Karpas-422 (cell line): ENCODE results near the gene CYP1A1. TPM values are rescaled to one million over a fixed set of nuclear protein-coding genes. Genes with fewer than 3 reads are reported as not detected.

Experiments
- DNase-seq: peaks from one replicate; pipeline ENCODE4 v3.0.0-alpha.2; 2015
- H2AFZ ChIP-seq: fragments of 200-600 bp; sonication (generic); 2 replicates; pipeline ENCODE4 v1.6.1; 2014; ENCODE audit warnings: antibody characterized with exemption, low read length, mixed read lengths
- H3K27ac ChIP-seq: fragments of 200-600 bp; sonication (generic); 2 replicates; pipeline ENCODE4 v1.5.1; 2014; ENCODE audit warnings: mild to moderate bottlenecking, low read length, moderate library complexity
- H3K27me3 ChIP-seq: fragments of 200-600 bp; sonication (generic); 2 replicates; pipeline ENCODE4 v1.6.1; 2014; ENCODE audit warnings: low read length, mixed read lengths
- H3K36me3 ChIP-seq: fragments of 200-600 bp; sonication (generic); 2 replicates; pipeline ENCODE4 v1.6.1; 2014; ENCODE audit warnings: low read length, mixed read lengths; ENCODE audit not compliant: insufficient read depth
- H3K4me1 ChIP-seq: fragments of 200-600 bp; sonication (generic); 2 replicates; pipeline ENCODE4 v1.6.1; 2014; ENCODE audit warnings: mild to moderate bottlenecking, low read length, mixed read lengths
- H3K4me2 ChIP-seq: fragments of 200-600 bp; sonication (generic); 2 replicates; pipeline ENCODE4 v1.6.1; 2014; ENCODE audit warnings: low read length, low read depth, mild to moderate bottlenecking; ENCODE audit not compliant: poor library complexity, severe bottlenecking
- H3K4me3 ChIP-seq: fragments of 200-600 bp; sonication (generic); 2 replicates; pipeline ENCODE4 v1.5.1; 2014; ENCODE audit warnings: mild to moderate bottlenecking, antibody characterized with exemption, low read length, mixed read lengths
- H3K79me2 ChIP-seq: fragments of 200-600 bp; sonication (generic); 2 replicates; pipeline ENCODE4 v1.6.1; 2014; ENCODE audit warnings: mild to moderate bottlenecking, low read length, mixed read lengths
- H3K9ac ChIP-seq: fragments of 200-600 bp; sonication (generic); 2 replicates; pipeline ENCODE4 v1.6.0; 2014; ENCODE audit warnings: low read length
- H3K9me2 ChIP-seq: fragments of 200-600 bp; sonication (generic), shearing (Covaris generic); replicated peaks from 2 replicates; pipeline ENCODE4 v1.6.0; 2014; ENCODE audit warnings: mild to moderate bottlenecking, low read length, moderate library complexity; ENCODE audit not compliant: insufficient read depth
- H3K9me3 ChIP-seq: fragments of 300-700, 200-600 bp; sonication (generic); 2 replicates; pipeline ENCODE4 v1.6.1; 2014; ENCODE audit warnings: low read length, mixed read lengths
- H4K20me1 ChIP-seq: fragments of 200-600 bp; sonication (generic); 2 replicates; pipeline ENCODE4 v1.6.1; 2014; ENCODE audit warnings: mild to moderate bottlenecking, antibody characterized with exemption, low read length, low read depth; ENCODE audit not compliant: insufficient read depth
- total RNA-seq: library from RNA; depleted of rRNA; stranded (reverse); fragments of >200 nt; shearing (Covaris generic); gene quantifications from 2 replicates; pipeline ENCODE4 v1.2.3, GENCODE V29; 2014; ENCODE audit warnings: low replicate concordance

The CYP1A1 gene
- total RNA-seq, 1 experiment from 2014 or later = not detected

GRCh38 chr15:74723187-74723586, 2.1 kb downstream of the CYP1A1 start:
- Histone ChIP-seq H3K27me3 (no peaks in the 10 kb centered on the region), H4K20me1 (no peaks in the 10 kb centered on the region; the same call in 1 of the 2 replicates), H3K9me2 (no peaks in the 10 kb centered on the region), H3K9me3 (no peaks in the 10 kb centered on the region), H3K27ac (no peak overlapping the region), H2AFZ (no peak overlapping the region), H3K4me1 (no peaks in the 10 kb centered on the region), H3K4me3 (no peak overlapping the region), H3K79me2 (no peaks in the 10 kb centered on the region), H3K9ac (no peak overlapping the region), H3K4me2 (no peak overlapping the region), H3K36me3 (no peaks in the 10 kb centered on the region)
- no peak for DNase-seq

GRCh38 chr15:74722591-74722990, 2.7 kb downstream of the CYP1A1 start:
- Histone ChIP-seq H3K79me2 (no peaks in the 10 kb centered on the region), H3K9me2 (no peaks in the 10 kb centered on the region), H3K27me3 (no peaks in the 10 kb centered on the region), H3K4me2 (no peak overlapping the region), H3K9me3 (no peaks in the 10 kb centered on the region), H2AFZ (no peak overlapping the region), H3K4me1 (no peaks in the 10 kb centered on the region), H3K4me3 (no peak overlapping the region), H3K9ac (no peak overlapping the region), H3K27ac (no peak overlapping the region), H4K20me1 (no peaks in the 10 kb centered on the region; the same call in 1 of the 2 replicates), H3K36me3 (no peaks in the 10 kb centered on the region)
- DNase-seq = no peak

- H3K79me2 ChIP-seq = no peaks in the 10 kb centered on the region
- no peaks in the 10 kb centered on the region for H3K4me1 ChIP-seq
- H3K27me3 ChIP-seq = no peaks in the 10 kb centered on the region
- no peak for DNase-seq
- no peak overlapping the region for H3K27ac ChIP-seq
- H3K4me2 ChIP-seq = no peak overlapping the region
- H4K20me1 ChIP-seq = no peaks in the 10 kb centered on the region
- no peak overlapping the region for H3K4me3 ChIP-seq
- H3K9me2 ChIP-seq = no peaks in the 10 kb centered on the region
- H3K36me3 ChIP-seq = no peaks in the 10 kb centered on the region
- no peak overlapping the region for H3K9ac ChIP-seq
- H2AFZ ChIP-seq = no peak overlapping the region
- no peaks in the 10 kb centered on the region for H3K9me3 ChIP-seq
Observed at GRCh38 chr15:74716651-74717050, 8.7 kb downstream of the CYP1A1 start.

- Histone ChIP-seq H3K27ac (no peak overlapping the region), H2AFZ (no peak overlapping the region), H3K4me1 (no peaks in the 10 kb centered on the region), H3K9ac (no peak overlapping the region), H3K4me3 (no peak overlapping the region), H3K79me2 (no peaks in the 10 kb centered on the region), H3K9me3 (no peaks in the 10 kb centered on the region), H3K36me3 (no peaks in the 10 kb centered on the region), H3K27me3 (no peaks in the 10 kb centered on the region), H3K9me2 (no peaks in the 10 kb centered on the region), H4K20me1 (no peaks in the 10 kb centered on the region), H3K4me2 (no peak overlapping the region)
- DNase-seq = no peak
Observed at GRCh38 chr15:74712311-74712710, 13.0 kb downstream of the CYP1A1 start.

GRCh38 chr15:74710319-74711094, 14.8 kb downstream of the CYP1A1 start:
- Histone ChIP-seq H4K20me1 (no peaks in the 10 kb centered on the region), H3K4me3 (no peak overlapping the region), H3K36me3 (no peaks in the 10 kb centered on the region), H3K9me2 (no peaks in the 10 kb centered on the region), H3K27ac (no peak overlapping the region), H2AFZ (no peak overlapping the region; the same call in 1 of the 2 replicates), H3K27me3 (no peaks in the 10 kb centered on the region), H3K4me2 (no peak overlapping the region), H3K4me1 (no peaks in the 10 kb centered on the region), H3K79me2 (no peaks in the 10 kb centered on the region), H3K9ac (no peak overlapping the region), H3K9me3 (no peaks in the 10 kb centered on the region)
- no peak for DNase-seq

GRCh38 chr15:74709892-74710291, 15.4 kb downstream of the CYP1A1 start:
- Histone ChIP-seq H4K20me1 (no peaks in the 10 kb centered on the region), H2AFZ (no peak overlapping the region), H3K9me2 (no peaks in the 10 kb centered on the region), H3K4me1 (no peaks in the 10 kb centered on the region), H3K27me3 (no peaks in the 10 kb centered on the region), H3K4me3 (no peak overlapping the region), H3K9me3 (no peaks in the 10 kb centered on the region), H3K27ac (no peak overlapping the region), H3K79me2 (no peaks in the 10 kb centered on the region), H3K4me2 (no peak overlapping the region), H3K9ac (no peak overlapping the region), H3K36me3 (no peaks in the 10 kb centered on the region)
- DNase-seq = no peak

GRCh38 chr15:74709011-74709410, 16.3 kb downstream of the CYP1A1 start:
- DNase-seq = peak; percentile 35
- H3K9ac ChIP-seq = no peak overlapping the region
- no peaks in the 10 kb centered on the region for H3K9me2 ChIP-seq
- no peaks in the 10 kb centered on the region for H3K36me3 ChIP-seq
- no peak overlapping the region for H3K27ac ChIP-seq
- H3K4me1 ChIP-seq = no peaks in the 10 kb centered on the region
- no peak overlapping the region for H2AFZ ChIP-seq
- no peaks in the 10 kb centered on the region for H3K27me3 ChIP-seq
- H3K79me2 ChIP-seq = no peaks in the 10 kb centered on the region
- H3K4me3 ChIP-seq = no peak overlapping the region
- no peak overlapping the region for H3K4me2 ChIP-seq
- H4K20me1 ChIP-seq = no peaks in the 10 kb centered on the region
- no peaks in the 10 kb centered on the region for H3K9me3 ChIP-seq

GRCh38 chr15:74696808-74697207, 28.5 kb downstream of the CYP1A1 start:
- Histone ChIP-seq H3K79me2 (peaks cover 43% of the 10 kb centered on the region), H3K27ac (peak overlapping the region; percentile 61; the same call in 1 of the 2 replicates), H3K27me3 (no peaks in the 10 kb centered on the region), H3K9me3 (no peaks in the 10 kb centered on the region), H3K9me2 (no peaks in the 10 kb centered on the region), H3K4me2 (peak overlapping the region; percentile 99), H3K4me3 (peak overlapping the region; percentile 86), H3K4me1 (peaks cover 24% of the 10 kb centered on the region), H3K9ac (peak overlapping the region; percentile 93), H4K20me1 (no peaks in the 10 kb centered on the region), H2AFZ (peak overlapping the region; percentile 96; the same call in 1 of the 2 replicates), H3K36me3 (no peaks in the 10 kb centered on the region)
- no peak for DNase-seq
